Measurements from ENCODE around the gene GADD45B. TPM values are rescaled to one million over a fixed set of nuclear protein-coding genes. Genes with fewer than 3 reads are reported as not detected.

Gene GADD45B
- total and polyA plus RNA-seq, 2 of the 4 experiments (the other 2 are of a cell fraction), result 30.1 to 106 TPM

- TF ChIP-seq MAZ (IDR thresholded peaks at IDR 0.05; ENCODE audit: borderline replicate concordance, low read depth, low read length) (peak; percentile 56; the same call in 1 of the 2 replicates), BHLHE40 (IDR thresholded peaks at IDR 0.05; ENCODE audit: low read depth, low read length) (no peak), ELK1 (IDR thresholded peaks at IDR 0.05; ENCODE audit: borderline replicate concordance, low read depth, low read length) (no peak)
Measured at GRCh38 chr19:2495130-2495641, 19.3 kb downstream of the GADD45B start (continued).

Data from IMR-90 (cell line).